Activated CD8-positive, alpha-beta T cell treated with anti-CD3 and anti-CD28 coated beads for 36 hours (primary cell): ENCODE data around the gene NRIP2. TPM values are rescaled to one million over a fixed set of nuclear protein-coding genes. Genes with fewer than 3 reads are reported as not detected.
A peak's percentile ranks its signal among the peaks of the same experiment; 100 is the strongest.

Experiments used
- ATAC-seq: fragments of 200-7000 bp; cut with Tn5 transposase; one replicate; pipeline ENCODE4 v1.10.0; 2021; ENCODE audit warnings: mild to moderate bottlenecking, moderate library complexity
- CTCF ChIA-PET: fragments of 350-600 bp; sonication (Branson Sonifier 250); formaldehyde crosslinking; loops from one replicate; lab custom pipeline; 2021; ENCODE audit warnings: antibody characterized with exemption; lab: Charles Lee
- POLR2A ChIA-PET: fragments of 350-600 bp; sonication (Branson Sonifier 250); formaldehyde crosslinking; loops from one replicate; lab custom pipeline; 2021; ENCODE audit warnings: antibody characterized with exemption; lab: Charles Lee
- DNase-seq: peaks from one replicate; pipeline ENCODE4 v3.0.0-alpha.2; 2020
- H3K27ac Mint-ChIP-seq: one replicate; pipeline ENCODE4 v1.8.0; 2021; ENCODE audit warnings: mild to moderate bottlenecking, mixed read lengths
- H3K27me3 Mint-ChIP-seq: one replicate; pipeline ENCODE4 v1.8.0; 2021; ENCODE audit warnings: mixed read lengths
- H3K36me3 Mint-ChIP-seq: one replicate; pipeline ENCODE4 v1.8.0; 2021; ENCODE audit warnings: low read depth, mixed read lengths
- H3K4me1 Mint-ChIP-seq: one replicate; pipeline ENCODE4 v1.8.0; 2021; ENCODE audit warnings: low read depth, mixed read lengths
- H3K4me3 Mint-ChIP-seq: one replicate; pipeline ENCODE4 v1.8.0; 2021; ENCODE audit warnings: mild to moderate bottlenecking, moderate library complexity, mixed read lengths
- H3K9me3 Mint-ChIP-seq: one replicate; pipeline ENCODE4 v1.8.0; 2021; ENCODE audit warnings: mixed read lengths
- intact Hi-C: fragments of 100-400 bp; cut with micrococcal nuclease; formaldehyde crosslinking; loops from one replicate; pipeline ENCODE4 v1.10.0; 2022
- total RNA-seq, 2 experiments: library from RNA; stranded (reverse); gene quantifications; one replicate each; pipeline ENCODE4 v1.2.3, GENCODE V29; 2021
- TF ChIP-seq, protein P1 (sequence below): fragments of 200-600 bp; IDR thresholded peaks from one replicate; pipeline ENCODE4 v1.8.0; 2022; ENCODE audit warnings: antibody characterized with exemption, mild to moderate bottlenecking

Gene NRIP2
- total RNA-seq, 2 experiments from 2014 or later, result not detected

DNA sequence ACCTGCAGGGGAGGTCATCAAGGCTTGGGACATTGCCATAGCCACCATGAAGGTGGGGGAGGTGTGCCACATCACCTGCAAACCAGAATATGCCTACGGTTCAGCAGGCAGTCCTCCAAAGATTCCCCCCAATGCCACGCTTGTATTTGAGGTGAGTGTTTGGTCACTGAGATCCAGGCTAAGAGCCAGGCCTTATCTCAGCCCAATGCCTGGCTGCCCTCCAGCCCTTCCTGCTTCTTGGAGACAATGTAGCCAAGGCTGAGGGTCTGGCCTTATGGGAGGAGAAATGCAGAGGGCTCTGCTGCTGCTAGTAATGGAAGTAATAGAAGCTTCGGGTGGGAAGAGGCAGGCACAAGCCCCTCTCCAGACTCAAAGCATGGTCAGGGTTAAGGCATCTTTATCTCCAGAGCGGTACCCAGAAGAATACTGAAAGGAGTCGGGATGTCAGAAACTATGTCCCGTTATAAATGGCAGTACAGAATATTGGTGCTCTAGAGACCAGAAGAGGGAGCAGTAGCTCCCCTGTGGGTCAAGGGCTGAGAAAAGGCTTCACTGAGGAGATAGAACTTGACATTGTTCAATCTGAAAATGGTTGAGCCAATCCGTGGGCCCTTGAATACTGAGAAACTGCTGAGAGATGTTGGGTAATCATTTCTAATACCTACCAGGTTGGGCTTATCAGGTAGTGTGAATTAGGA is 37.0 kb downstream of the NRIP2 start:
- Mint-ChIP-seq H3K4me3 (peak overlapping the region; percentile 92), H3K9me3 (no peaks in the 10 kb centered on the region), H3K27me3 (no peaks in the 10 kb centered on the region), H3K27ac (peak overlapping the region; percentile 17), H3K36me3 (peaks cover 61% of the 10 kb centered on the region), H3K4me1 (peaks cover 30% of the 10 kb centered on the region)
- ChIA-PET CTCF (interaction anchor here (1.0 to 1.2 kb wide), 2 partner anchors 13 to 14 kb away, joined by 3 read pairs; no protein-coding TSS in a partner anchor), POLR2A (interaction anchor here (1.5 kb wide), 1 partner anchor 79 kb away, joined by 3 read pairs; the partner anchor contains the start of genes FOXM1 and RHNO1)
- ATAC-seq (no peak), DNase-seq (no peak)
- TF ChIP-seq, protein P1, sequence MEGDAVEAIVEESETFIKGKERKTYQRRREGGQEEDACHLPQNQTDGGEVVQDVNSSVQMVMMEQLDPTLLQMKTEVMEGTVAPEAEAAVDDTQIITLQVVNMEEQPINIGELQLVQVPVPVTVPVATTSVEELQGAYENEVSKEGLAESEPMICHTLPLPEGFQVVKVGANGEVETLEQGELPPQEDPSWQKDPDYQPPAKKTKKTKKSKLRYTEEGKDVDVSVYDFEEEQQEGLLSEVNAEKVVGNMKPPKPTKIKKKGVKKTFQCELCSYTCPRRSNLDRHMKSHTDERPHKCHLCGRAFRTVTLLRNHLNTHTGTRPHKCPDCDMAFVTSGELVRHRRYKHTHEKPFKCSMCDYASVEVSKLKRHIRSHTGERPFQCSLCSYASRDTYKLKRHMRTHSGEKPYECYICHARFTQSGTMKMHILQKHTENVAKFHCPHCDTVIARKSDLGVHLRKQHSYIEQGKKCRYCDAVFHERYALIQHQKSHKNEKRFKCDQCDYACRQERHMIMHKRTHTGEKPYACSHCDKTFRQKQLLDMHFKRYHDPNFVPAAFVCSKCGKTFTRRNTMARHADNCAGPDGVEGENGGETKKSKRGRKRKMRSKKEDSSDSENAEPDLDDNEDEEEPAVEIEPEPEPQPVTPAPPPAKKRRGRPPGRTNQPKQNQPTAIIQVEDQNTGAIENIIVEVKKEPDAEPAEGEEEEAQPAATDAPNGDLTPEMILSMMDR, result no peak
- intact Hi-C loops, result no loop called here

DNA sequence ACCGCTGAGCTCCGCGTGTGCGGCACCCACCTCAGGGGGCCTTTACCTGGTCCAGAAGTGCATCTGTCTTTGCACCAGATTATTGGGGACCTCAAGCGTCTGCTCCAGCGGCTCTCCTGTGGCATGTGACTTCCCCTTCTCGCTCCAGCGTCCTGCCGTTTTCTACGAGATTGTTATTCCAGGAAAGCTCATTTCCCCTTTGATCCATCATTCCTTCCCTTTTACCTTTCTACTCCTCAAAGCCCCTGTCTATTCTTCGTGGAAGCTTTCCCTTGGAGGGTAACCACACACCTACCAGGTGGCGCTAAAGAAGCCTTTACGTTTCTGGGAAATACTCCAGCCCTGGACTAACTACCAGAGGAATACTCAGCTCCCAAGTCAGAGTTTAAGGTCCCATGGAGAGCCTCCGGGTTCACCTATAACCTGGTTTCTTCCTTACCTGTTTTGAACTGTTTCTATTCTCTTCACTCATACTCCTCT is 38.6 kb downstream of the NRIP2 start:
- TF ChIP-seq, protein P1, result no peak
- no peaks in the 10 kb centered on the region for H3K9me3 Mint-ChIP-seq
- H3K4me3 Mint-ChIP-seq, result peak overlapping the region; percentile 92
- no peak for DNase-seq
- peaks cover 32% of the 10 kb centered on the region for H3K4me1 Mint-ChIP-seq
- H3K27ac Mint-ChIP-seq, result peak overlapping the region; percentile 84
- ATAC-seq, result no peak
- POLR2A ChIA-PET, result interaction anchor here (0.6 to 3.0 kb wide), 4 partner anchors 8 to 220 kb away, joined by 3 to 27 read pairs (median 14); partner anchors contain the start of gene ITFG2
- CTCF ChIA-PET, result interaction anchor here (0.7 to 3.7 kb wide), 6 partner anchors 9 to 277 kb away, joined by 3 to 21 read pairs (median 4); no protein-coding TSS in a partner anchor
- intact Hi-C loops, result no loop called here
- H3K27me3 Mint-ChIP-seq, result no peaks in the 10 kb centered on the region
- H3K36me3 Mint-ChIP-seq, result peaks cover 53% of the 10 kb centered on the region

DNA sequence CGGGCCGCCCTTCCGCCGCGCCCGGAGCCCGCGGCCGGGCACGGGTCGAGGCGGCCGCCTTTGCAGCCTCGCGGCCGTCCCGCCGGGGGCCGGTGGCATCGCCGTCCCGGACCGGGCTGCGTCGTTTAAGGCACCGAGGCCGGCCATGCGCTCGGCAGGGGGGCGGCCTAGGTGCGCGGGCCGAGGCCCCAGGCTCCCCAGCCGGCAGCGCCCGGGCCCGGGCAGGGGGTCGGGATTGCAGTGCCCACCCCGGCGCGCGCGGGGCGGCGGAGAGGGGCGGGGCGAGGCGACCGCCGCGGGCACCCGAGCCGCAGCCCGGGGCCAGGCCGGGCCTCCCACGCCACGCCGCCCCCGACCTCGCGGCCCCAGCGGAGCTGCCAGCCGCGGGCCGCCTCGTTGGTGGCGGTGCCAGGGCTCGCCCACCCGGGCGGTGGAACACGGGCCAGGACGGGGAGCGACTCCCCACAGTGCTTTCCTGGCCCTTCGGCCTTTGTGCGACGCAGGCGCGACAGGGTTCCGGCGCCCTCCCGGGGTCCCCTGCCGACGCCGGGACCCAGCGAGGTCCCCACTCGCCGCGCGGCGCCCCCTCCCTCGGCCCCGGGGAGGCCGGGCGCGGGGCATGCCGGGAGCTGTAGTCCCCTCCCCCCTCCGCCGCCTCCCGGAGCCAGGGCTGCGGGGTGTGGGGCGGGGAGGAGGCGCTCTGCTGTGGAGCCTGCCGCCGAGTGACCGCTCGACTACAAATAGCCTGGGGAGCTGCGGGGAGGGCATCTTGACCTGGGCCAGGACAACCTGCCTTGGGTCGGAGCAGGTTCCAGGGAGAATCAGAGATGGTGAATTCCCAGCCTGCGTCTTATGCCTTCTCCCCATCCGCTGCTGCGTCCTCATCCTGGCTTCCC is 39.3 kb downstream of the NRIP2 start:
- TF ChIP-seq, protein P1, result no peak
- CTCF ChIA-PET, result interaction anchor here (0.7 to 3.7 kb wide), 7 partner anchors 10 to 278 kb away, joined by 3 to 21 read pairs (median 3); no protein-coding TSS in a partner anchor
- H3K4me1 Mint-ChIP-seq, result peaks cover 29% of the 10 kb centered on the region

DNA sequence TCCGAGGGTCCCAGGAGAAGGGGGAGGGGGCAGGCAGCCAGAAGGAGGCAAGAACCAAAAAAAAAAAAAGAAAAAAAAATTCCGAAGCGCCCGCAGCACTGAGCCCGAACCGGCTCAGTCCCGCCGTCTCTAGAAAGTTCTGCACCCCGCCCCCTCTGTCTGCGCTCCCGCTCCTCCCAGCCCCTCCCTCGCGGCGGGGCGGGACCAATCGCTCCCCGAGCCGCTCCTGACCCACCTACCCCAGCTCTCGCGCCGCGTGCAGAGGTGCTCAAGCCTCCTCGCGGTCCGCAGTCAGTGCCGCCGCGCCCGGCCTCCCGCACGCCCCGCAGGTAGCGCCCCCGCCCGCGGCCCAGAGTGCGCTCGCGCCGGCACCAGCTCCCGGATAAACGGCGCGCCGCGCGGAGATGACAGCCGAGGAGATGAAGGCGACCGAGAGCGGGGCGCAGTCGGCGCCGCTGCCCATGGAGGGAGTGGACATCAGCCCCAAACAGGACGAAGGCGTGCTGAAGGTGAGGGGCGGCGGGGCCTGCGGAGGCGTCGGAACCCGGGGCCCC is 40.0 kb downstream of the NRIP2 start, which contains the start of gene FKBP4:
FKBP4 (plus strand) TSS at position 235 of the 554 bp plus-strand sequence; CDS start at position 405, 170 bp downstream.
- intact Hi-C loops, result no loop called here
- ATAC-seq, result peak; percentile 93
- CTCF ChIA-PET, result interaction anchor here (1.2 to 3.7 kb wide), 4 partner anchors 15 to 112 kb away, joined by 3 to 21 read pairs (median 6); no protein-coding TSS in a partner anchor
- H3K4me1 Mint-ChIP-seq, result peaks cover 29% of the 10 kb centered on the region
- H3K36me3 Mint-ChIP-seq, result peaks cover 40% of the 10 kb centered on the region
- peak within 1 kb of the TSS; percentile 92 for H3K4me3 Mint-ChIP-seq
- DNase-seq, result peak; percentile 92
- POLR2A ChIA-PET, result interaction anchor here (0.7 to 3.0 kb wide), 5 partner anchors 9 to 104 kb away, joined by 3 to 27 read pairs (median 13); partner anchors contain the start of gene ITFG2
- TF ChIP-seq, protein P1, result no peak
- H3K9me3 Mint-ChIP-seq, result no peaks in the 10 kb centered on the region
- H3K27me3 Mint-ChIP-seq, result no peaks in the 10 kb centered on the region
- H3K27ac Mint-ChIP-seq, result peak within 1 kb of the TSS; percentile 84

More for the DNA sequence above, 39.3 kb downstream of the NRIP2 start:
- H3K9me3 Mint-ChIP-seq, result no peaks in the 10 kb centered on the region
- peak overlapping the region; percentile 92 for H3K4me3 Mint-ChIP-seq
- DNase-seq (peak; percentile 76), ATAC-seq (peak; percentile 75)
- peak overlapping the region; percentile 84 for H3K27ac Mint-ChIP-seq
- POLR2A ChIA-PET, result interaction anchor here (1.4 to 3.0 kb wide), 4 partner anchors 9 to 104 kb away, joined by 5 to 27 read pairs (median 14); partner anchors contain the start of gene ITFG2
- intact Hi-C loops, result no loop called here
- peaks cover 47% of the 10 kb centered on the region for H3K36me3 Mint-ChIP-seq
- H3K27me3 Mint-ChIP-seq, result no peaks in the 10 kb centered on the region
